AG20443 (cell line): ENCODE data around the gene TRIM44.

Experiments used
- DNase-seq: peaks from one replicate; pipeline ENCODE4 v3.0.0; 2012; ENCODE audit warnings: low spot score, mixed read lengths

The TRIM44 gene

GRCh38 chr11:35717520-35717919 lies 54.9 kb downstream of the TRIM44 start:
- DNase-seq, result no peak

GRCh38 chr11:35721651-35722282 lies 59.2 kb downstream of the TRIM44 start:
- DNase-seq, result no peak

- DNase-seq, result no peak
Measured at GRCh38 chr11:35722641-35723040, 60.1 kb downstream of the TRIM44 start.

- DNase-seq, result no peak
Measured at GRCh38 chr11:35723493-35723892, 60.9 kb downstream of the TRIM44 start.

- DNase-seq, result no peak
Measured at GRCh38 chr11:35723913-35724312, 61.3 kb downstream of the TRIM44 start.

- DNase-seq, result peak; percentile 16
Measured at GRCh38 chr11:35725885-35726284, 63.3 kb downstream of the TRIM44 start.

GRCh38 chr11:35727140-35727539 lies 64.6 kb downstream of the TRIM44 start:
- no peak for DNase-seq

- DNase-seq, result no peak
Measured at GRCh38 chr11:35730254-35730653, 67.7 kb downstream of the TRIM44 start.

GRCh38 chr11:35734669-35735410 lies 72.3 kb downstream of the TRIM44 start:
- DNase-seq, result no peak

- no peak for DNase-seq
Measured at GRCh38 chr11:35735411-35735810, 72.8 kb downstream of the TRIM44 start.

- no peak for DNase-seq
Measured at GRCh38 chr11:35735903-35736302, 73.3 kb downstream of the TRIM44 start.

GRCh38 chr11:35736952-35737351 lies 74.4 kb downstream of the TRIM44 start:
- DNase-seq, result no peak

- no peak for DNase-seq
Measured at GRCh38 chr11:35740061-35740799, 77.7 kb downstream of the TRIM44 start.

GRCh38 chr11:35742707-35743454 lies 80.3 kb downstream of the TRIM44 start:
- DNase-seq, result no peak

GRCh38 chr11:35746356-35747153 lies 84.0 kb downstream of the TRIM44 start:
- DNase-seq, result peak; percentile 16

GRCh38 chr11:35747668-35748067 lies 85.1 kb downstream of the TRIM44 start:
- no peak for DNase-seq

- DNase-seq, result no peak
Measured at GRCh38 chr11:35748644-35749043, 86.1 kb downstream of the TRIM44 start.

- no peak for DNase-seq
Measured at GRCh38 chr11:35750315-35750714, 87.7 kb downstream of the TRIM44 start.

GRCh38 chr11:35750981-35751663 lies 88.5 kb downstream of the TRIM44 start:
- no peak for DNase-seq

- no peak for DNase-seq
Measured at GRCh38 chr11:35751664-35752061, 89.1 kb downstream of the TRIM44 start.

- DNase-seq, result no peak
Measured at GRCh38 chr11:35752115-35752514, 89.5 kb downstream of the TRIM44 start.
